C4-2B (cell line): ENCODE data around the gene SYNE2.

ENCODE experiments used
- CTCF ChIP-seq: fragments of 450-650 bp; conservative IDR thresholded peaks from 2 replicates; pipeline ENCODE4 v1.5.1; 2017; ENCODE audit warnings: mild to moderate bottlenecking
- ZFX ChIP-seq: fragments of 450-650 bp; IDR thresholded peaks from 2 replicates; pipeline ENCODE4 v1.6.1; 2017

- TF ChIP-seq CTCF (no peak), ZFX (no peak)
Observed at GRCh38 chr14:64238631-64239030, 385.8 kb downstream of the SYNE2 start.
